DND-41 (cell line): ENCODE data around the gene LPAR2.
A peak's percentile ranks its signal among the peaks of the same experiment; 100 is the strongest.

Experiments
- ATAC-seq: fragments of 200-7000 bp; cut with Tn5 transposase; 3 replicates; pipeline ENCODE4 v1.9.1; 2021; ENCODE audit warnings: low read depth; ENCODE audit not compliant: insufficient read depth
- DNase-seq: peaks from one replicate; pipeline ENCODE4 v3.0.0-alpha.2; 2020
- H2AFZ ChIP-seq: 2 replicates; pipeline ENCODE4 v1.6.0; 2012; ENCODE audit warnings: low read depth, low read length
- H3K27ac ChIP-seq: 2 replicates; pipeline ENCODE4 v1.5.1; 2012; ENCODE audit warnings: low read length, inconsistent platforms
- H3K27me3 ChIP-seq: fragments of 200-600 bp; sonication (generic); 2 replicates; pipeline ENCODE4 v1.6.0; 2012; ENCODE audit warnings: low read length, mild to moderate bottlenecking, inconsistent platforms; ENCODE audit not compliant: insufficient read depth, poor library complexity
- H3K36me3 ChIP-seq: 2 replicates; pipeline ENCODE4 v1.5.1; 2012; ENCODE audit warnings: low read length, inconsistent platforms; ENCODE audit not compliant: insufficient read depth
- H3K4me1 ChIP-seq: 2 replicates; pipeline ENCODE4 v1.5.1; 2012; ENCODE audit warnings: mild to moderate bottlenecking, low read length; ENCODE audit not compliant: insufficient read depth
- H3K4me2 ChIP-seq: 2 replicates; pipeline ENCODE4 v1.6.0; 2012; ENCODE audit warnings: mild to moderate bottlenecking, moderate library complexity, low read length, inconsistent platforms; ENCODE audit not compliant: insufficient read depth
- H3K4me3 ChIP-seq, 2 experiments: fragments of 200-600 bp in 1 of 2; shearing (Covaris generic) in 1 of 2; 2 replicates each; pipeline ENCODE4 v1.5.1; 2012 to 2016; ENCODE audit warnings: inconsistent platforms in 2 of 2, low read length in 2 of 2, mild to moderate bottlenecking in 2 of 2, low read depth in 1 of 2, moderate library complexity in 1 of 2
- H3K79me2 ChIP-seq: 2 replicates; pipeline ENCODE4 v1.6.0; 2012; ENCODE audit warnings: low read length, inconsistent platforms; ENCODE audit not compliant: insufficient read depth
- H3K9ac ChIP-seq: 2 replicates; pipeline ENCODE4 v1.6.0; 2012; ENCODE audit warnings: low read depth, mild to moderate bottlenecking, inconsistent platforms, low read length, moderate library complexity
- H3K9me3 ChIP-seq: 2 replicates; pipeline ENCODE4 v1.5.1; 2012; ENCODE audit warnings: low read length, moderate library complexity, mild to moderate bottlenecking, inconsistent platforms; ENCODE audit not compliant: insufficient read depth, severe bottlenecking
- H4K20me1 ChIP-seq: 2 replicates; pipeline ENCODE4 v1.6.0; 2012; ENCODE audit warnings: low read length; ENCODE audit not compliant: insufficient read depth
- EZH2 ChIP-seq: IDR thresholded peaks from 3 replicates; pipeline ENCODE4 v1.6.1; 2012; ENCODE audit warnings: borderline replicate concordance, low read depth, mild to moderate bottlenecking, moderate library complexity, low read length, inconsistent platforms; ENCODE audit not compliant: severe bottlenecking
- TF ChIP-seq, protein P1 (sequence below): IDR thresholded peaks from 2 replicates; pipeline ENCODE4 v1.5.1; 2012; ENCODE audit warnings: borderline replicate concordance, low read length, moderate library complexity, mild to moderate bottlenecking; ENCODE audit not compliant: poor library complexity, severe bottlenecking; ENCODE audit errors: extremely low read depth

Gene LPAR2

GRCh38 chr19:19663256-19664120, 35.5 kb upstream of the LPAR2 start, which contains the start of gene ATP13A1:
ATP13A1 (minus strand) TSS chr19:19663676; CDS start chr19:19663666, 10 bp downstream.
- H4K20me1 ChIP-seq: peaks cover 32% of the 10 kb centered on the region
- H2AFZ ChIP-seq: peak within 1 kb of the TSS; percentile 63
- peak within 1 kb of the TSS; percentile 90 for H3K27ac ChIP-seq
- peak within 1 kb of the TSS; percentile 76 to 93 for H3K4me3 ChIP-seq
- ATAC-seq (peak; percentile 80), DNase-seq (peak; percentile 98)
- peaks cover 83% of the 10 kb centered on the region for H3K79me2 ChIP-seq
- H3K36me3 ChIP-seq: peaks cover 40% of the 10 kb centered on the region
- peak within 1 kb of the TSS; percentile 94 for H3K4me2 ChIP-seq
- peaks cover 60% of the 10 kb centered on the region for H3K4me1 ChIP-seq
- H3K9ac ChIP-seq: peak within 1 kb of the TSS; percentile 94
- TF ChIP-seq EZH2: no peak
- TF ChIP-seq, protein P1, sequence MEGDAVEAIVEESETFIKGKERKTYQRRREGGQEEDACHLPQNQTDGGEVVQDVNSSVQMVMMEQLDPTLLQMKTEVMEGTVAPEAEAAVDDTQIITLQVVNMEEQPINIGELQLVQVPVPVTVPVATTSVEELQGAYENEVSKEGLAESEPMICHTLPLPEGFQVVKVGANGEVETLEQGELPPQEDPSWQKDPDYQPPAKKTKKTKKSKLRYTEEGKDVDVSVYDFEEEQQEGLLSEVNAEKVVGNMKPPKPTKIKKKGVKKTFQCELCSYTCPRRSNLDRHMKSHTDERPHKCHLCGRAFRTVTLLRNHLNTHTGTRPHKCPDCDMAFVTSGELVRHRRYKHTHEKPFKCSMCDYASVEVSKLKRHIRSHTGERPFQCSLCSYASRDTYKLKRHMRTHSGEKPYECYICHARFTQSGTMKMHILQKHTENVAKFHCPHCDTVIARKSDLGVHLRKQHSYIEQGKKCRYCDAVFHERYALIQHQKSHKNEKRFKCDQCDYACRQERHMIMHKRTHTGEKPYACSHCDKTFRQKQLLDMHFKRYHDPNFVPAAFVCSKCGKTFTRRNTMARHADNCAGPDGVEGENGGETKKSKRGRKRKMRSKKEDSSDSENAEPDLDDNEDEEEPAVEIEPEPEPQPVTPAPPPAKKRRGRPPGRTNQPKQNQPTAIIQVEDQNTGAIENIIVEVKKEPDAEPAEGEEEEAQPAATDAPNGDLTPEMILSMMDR: peak; percentile 54
- peaks cover 3% of the 10 kb centered on the region for H3K9me3 ChIP-seq
- H3K27me3 ChIP-seq: no peaks in the 10 kb centered on the region

GRCh38 chr19:19662871-19663255, 34.8 kb upstream of the LPAR2 start:
- DNase-seq: no peak
- peaks cover 32% of the 10 kb centered on the region for H4K20me1 ChIP-seq
- H3K9me3 ChIP-seq: peaks cover 3% of the 10 kb centered on the region
- H3K4me3 ChIP-seq: peak overlapping the region; percentile 76 to 93
- H3K79me2 ChIP-seq: peaks cover 89% of the 10 kb centered on the region
- 0 out of 3 replicates have a peak, but pooled peaks have one; percentile 0 for ATAC-seq
- peaks cover 47% of the 10 kb centered on the region for H3K36me3 ChIP-seq
- peak overlapping the region; percentile 63 for H2AFZ ChIP-seq
- TF ChIP-seq, protein P1: no peak
- TF ChIP-seq EZH2: no peak
- H3K9ac ChIP-seq: peak overlapping the region; percentile 94
- no peaks in the 10 kb centered on the region for H3K27me3 ChIP-seq
- H3K4me1 ChIP-seq: peaks cover 54% of the 10 kb centered on the region
- peak overlapping the region; percentile 90 for H3K27ac ChIP-seq
- H3K4me2 ChIP-seq: peak overlapping the region; percentile 94

GRCh38 chr19:19662344-19662743, 34.3 kb upstream of the LPAR2 start:
- Histone ChIP-seq H4K20me1 (peaks cover 35% of the 10 kb centered on the region), H3K9ac (peak overlapping the region; percentile 94), H3K27ac (peak overlapping the region; percentile 90), H3K27me3 (no peaks in the 10 kb centered on the region), H2AFZ (no peak overlapping the region), H3K36me3 (peaks cover 52% of the 10 kb centered on the region), H3K4me2 (peak overlapping the region; percentile 94), H3K4me1 (peaks cover 48% of the 10 kb centered on the region), H3K79me2 (peaks cover 92% of the 10 kb centered on the region), H3K9me3 (peaks cover under 1% of the 10 kb centered on the region), H3K4me3 (peak overlapping the region; percentile 76 to 93; a peak in 3 of 4 replicates)
- DNase-seq: no peak
- no peak for ATAC-seq
- TF ChIP-seq, protein P1: no peak
- no peak for TF ChIP-seq EZH2
